NCI-H526 (cell line): ENCODE results near the gene TRIM40.
"Not testable (repeated sequence)": the region's sequence is repeated elsewhere in the genome, so short reads cannot be mapped to it uniquely, and the experiment has no call there.

ENCODE experiments used
- DNase-seq, 2 experiments: peaks; one replicate each; lab custom pipeline; 2025; lab: John Stamatoyannopoulos, UW

TRIM40 gene

DNA sequence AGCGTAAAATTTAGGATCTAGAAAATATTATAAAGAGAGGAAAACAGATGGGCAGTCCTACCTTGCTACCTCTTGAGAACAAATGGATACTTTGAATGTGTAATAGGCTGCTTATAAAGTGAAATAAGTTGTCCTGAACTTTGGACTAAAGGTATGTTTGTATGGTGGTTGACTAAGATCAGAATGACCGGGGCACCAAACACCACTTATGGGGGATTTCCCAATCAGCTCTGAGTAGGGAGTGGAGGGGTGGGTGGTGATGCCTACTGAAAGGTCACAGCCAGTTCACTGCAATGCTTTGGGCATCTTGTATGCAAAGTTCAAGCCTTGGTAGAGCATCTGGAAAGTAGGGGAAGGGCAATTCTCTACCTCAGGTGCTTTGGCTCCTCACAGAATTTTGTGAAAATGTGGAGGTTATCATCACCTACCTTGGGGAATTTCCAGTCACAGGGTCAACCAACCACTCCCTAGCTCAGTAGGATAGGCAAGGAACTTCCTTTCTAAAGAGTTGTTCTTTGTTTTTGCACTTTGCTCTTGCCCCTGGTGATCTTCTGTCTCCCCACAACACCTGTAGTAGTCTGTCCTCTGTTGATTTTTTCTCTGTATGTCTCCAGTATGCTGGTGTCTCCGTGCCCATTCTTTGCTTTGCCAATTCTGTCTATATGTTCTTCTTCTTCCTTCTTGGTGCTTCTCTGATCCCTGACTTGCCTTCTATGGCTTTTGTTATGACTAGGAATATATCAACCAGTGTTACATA is 22.8 kb upstream of the TRIM40 start, which contains the start of gene TRIM31:
Gene TRIM31, minus strand, starts transcription at position 88 of the 757 bp plus-strand sequence. CDS start 285 bp downstream, outside the sequence.
- DNase-seq: no peak

DNA sequence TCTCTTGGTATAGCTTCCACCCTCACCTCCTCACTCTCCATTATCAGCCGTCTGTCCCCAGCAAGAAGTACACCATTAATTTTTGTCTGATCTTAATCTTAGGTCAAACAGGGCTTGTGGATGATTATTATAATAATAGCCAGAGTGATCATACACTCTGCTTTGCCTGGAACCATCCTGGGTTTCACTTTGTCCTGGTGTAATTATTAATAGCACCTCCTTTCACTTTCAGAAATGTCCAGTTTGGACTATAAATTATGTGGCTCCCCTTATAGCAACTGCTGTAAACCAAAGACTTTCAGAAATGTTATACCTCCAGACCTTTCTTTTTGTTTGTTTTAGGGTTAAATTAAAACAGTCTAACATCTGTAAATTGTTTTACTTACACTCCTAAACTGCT is 22.1 kb upstream of the TRIM40 start:
- DNase-seq: no peak

DNA sequence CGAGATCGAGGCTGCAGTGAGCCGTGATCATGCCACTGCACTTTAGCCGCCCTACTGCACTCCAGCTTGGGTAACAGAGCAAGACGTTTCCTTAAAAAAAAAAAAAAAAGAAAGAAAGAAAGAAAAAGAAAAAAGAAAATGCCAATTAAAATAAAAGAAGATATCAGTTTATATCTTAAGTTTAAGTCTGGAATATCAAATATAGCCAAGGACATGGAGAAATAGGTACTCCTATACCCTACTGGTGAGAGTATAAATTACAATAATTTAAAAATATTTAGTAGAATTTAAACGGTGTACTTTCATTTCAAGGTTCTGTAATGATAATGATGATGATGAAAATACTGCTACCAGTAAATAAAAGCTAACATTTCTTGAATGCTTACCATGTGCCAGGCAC is 19.2 kb upstream of the TRIM40 start:
- no peak for DNase-seq

DNA sequence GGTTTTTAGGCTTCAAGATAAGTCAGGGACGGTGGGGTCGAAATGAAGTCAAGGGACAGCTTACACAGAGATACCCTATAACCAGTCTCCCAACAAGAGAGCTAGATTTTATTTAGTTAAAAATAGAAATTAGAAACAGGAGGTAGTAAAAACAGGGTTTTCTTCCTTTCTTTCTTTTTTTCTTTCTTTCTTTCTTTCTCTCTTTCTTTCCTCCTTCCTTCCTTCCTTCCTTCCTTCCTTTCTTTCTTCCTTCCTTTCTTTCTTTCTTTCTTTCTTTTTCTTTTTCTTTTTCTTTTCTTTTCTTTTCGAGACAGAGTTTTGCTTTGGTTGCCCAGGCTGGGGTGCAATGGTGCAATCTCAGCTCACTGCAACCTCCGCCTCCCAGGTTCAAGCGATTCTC is 17.2 kb upstream of the TRIM40 start:
- not testable (repeated sequence) for DNase-seq

DNA sequence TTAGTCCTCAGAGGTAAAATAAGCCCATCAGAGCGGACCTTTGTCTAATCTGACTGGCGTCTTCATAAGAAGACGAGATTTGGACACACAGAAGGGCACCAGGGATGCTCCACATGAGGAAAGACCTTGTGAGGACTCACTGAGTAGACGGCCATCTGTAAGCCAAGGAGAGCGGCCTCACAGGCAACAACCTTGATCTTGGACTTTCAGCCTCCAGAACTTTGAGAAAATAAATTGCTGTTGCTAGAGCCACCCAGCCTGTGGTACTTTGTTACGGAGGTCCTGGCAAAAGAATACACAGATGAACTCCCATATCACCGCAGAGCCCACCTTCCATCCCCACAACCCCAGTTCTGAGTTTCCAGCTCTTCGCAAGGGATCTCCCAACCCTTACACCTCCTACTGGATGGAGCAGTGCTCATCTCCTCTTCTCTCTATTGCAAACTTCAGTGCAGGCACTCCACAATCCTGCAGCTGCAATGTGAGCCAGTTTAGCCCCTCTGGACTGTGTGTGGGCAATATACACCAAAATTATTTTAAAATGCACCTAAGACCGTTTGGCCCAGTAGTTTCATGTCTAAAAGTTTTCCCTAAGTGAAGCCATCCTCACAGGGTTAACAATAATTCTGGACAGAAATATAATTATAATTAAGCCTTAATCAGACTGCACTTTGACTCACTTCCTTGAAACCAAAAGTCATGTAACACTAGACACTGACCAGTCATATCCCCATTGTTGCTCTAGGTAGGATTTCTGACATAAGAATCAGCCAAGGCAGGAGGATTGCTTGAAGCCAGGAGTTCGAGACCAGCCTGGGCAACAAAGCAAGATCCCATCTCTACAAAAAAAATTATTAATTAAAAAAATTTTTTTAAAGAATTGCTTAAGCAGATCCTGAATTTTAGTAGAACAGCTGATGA is 14.2 kb upstream of the TRIM40 start:
- DNase-seq: no peak

DNA sequence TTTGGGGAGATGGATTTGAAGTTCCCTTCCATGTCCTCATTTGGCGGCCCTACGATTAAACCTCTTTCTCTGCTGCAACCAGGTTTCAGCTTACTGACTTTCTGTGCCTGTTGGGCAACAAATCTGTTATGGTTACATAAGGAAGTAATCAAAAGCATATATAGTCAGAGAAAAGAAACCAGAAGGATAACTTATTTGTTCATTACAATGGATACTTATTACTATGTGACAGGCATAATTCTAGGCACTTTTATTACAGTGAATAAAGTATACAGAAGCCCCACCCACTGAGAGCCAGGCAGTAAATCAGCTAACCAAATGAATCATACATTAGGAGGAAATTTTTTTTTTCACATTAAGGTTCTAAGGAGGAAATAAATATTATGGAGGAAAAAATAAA is 13.4 kb upstream of the TRIM40 start:
- no peak for DNase-seq

DNA sequence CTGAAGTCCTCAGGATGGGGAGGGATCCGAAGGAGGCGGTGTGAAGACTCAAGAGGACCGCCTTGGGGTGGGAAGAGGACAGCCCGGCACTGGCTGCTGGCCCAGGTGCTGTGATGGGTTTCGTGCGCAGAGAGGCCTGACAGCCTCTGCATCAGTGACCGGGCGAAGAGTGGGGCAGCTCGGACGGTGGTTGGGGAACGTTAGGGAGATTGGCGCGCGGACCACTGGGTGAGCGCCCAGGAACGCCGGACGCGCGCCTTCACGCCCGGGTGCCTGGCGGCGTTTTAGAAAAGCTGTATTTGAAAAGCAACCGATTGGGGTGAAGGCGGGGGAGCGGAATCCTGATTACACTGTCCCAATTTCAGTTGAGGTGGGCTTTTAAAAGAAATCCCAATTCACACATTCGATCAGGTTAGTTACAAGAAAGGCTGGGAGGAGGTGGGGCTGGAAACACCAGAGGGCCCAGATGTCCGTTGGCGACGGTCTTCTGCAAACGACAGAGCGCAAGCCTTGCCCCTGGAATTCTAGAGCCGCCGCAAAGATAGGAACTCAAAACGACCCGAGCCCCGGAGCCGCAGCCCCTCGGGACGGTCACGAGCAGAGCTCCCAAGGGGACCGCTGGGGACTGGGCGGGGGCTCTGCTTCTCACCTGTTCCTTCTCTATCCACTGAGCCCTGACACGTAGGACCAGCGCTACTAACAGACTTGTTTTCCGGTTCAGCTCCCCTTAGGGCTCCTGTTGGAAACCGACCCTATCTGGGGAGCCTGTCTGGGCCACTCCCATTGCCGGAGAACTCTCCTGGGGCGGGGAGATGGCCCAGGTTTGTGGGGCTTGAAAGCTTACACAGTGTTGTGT is 8.5 kb upstream of the TRIM40 start:
- no peak for DNase-seq

DNA sequence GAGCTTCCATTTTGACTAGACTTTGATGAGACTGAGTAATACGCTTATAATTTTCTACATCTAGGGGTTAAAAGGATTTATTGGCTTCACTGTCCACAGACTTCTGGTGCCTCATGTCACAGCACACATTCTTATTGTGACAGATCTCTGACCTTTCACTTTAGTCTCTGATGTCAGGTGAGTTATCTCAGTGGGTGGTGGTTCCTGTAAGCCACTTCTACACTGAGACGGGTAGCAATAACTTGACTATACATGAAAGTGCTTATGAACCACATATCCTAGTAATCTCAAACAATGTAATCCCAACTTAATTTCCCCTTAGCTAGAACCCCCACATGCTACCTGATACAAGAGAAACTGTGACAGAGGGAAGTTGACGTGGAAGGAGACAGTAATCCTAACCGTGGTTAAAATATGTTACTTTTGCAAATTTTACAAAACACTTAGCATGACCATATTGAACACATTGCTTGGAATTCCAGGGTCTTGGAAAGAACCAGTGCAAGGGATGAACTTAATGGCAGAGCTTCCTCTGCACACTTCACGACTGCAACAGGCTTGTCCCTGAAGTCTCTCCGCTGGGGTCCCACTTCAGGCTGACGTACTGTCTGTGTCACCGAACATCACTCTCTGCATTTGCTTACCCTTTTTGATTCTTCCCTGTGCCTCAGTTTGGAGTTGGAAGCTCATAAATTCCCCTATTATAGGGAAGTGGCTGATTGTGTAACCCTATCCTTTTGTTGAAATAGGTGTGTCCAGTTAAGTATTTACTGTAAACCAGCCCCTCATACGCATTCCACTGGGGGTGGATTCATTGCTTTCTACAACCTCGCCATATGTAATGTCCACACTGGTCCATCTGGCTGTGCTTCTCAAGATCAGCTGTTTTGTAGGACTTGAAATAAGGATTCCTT is 6.4 kb upstream of the TRIM40 start:
- DNase-seq: no peak

DNA sequence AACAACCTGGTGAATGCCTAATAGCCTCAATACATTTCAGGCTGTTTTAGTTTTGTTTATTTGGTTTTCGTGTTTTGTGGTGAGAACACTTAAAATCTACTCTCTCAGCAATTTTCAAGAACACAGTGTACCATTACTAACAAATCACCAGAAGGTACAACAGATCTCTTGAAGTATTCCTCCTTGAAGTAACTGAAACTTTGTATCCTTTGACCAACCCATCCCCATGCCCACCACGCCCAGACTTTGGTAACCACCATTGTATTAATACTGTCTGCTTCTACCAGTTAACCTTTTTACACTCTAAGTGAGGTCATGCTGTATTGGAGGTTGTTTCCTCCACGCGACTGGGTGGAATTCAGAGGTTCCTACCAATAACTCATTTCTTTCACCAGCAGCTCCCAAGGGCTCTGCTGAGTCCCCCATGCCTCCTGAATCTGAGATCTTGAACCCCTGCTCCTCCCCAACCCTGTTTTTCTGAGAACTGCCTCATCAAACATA is 5.7 kb upstream of the TRIM40 start:
- no peak for DNase-seq

DNA sequence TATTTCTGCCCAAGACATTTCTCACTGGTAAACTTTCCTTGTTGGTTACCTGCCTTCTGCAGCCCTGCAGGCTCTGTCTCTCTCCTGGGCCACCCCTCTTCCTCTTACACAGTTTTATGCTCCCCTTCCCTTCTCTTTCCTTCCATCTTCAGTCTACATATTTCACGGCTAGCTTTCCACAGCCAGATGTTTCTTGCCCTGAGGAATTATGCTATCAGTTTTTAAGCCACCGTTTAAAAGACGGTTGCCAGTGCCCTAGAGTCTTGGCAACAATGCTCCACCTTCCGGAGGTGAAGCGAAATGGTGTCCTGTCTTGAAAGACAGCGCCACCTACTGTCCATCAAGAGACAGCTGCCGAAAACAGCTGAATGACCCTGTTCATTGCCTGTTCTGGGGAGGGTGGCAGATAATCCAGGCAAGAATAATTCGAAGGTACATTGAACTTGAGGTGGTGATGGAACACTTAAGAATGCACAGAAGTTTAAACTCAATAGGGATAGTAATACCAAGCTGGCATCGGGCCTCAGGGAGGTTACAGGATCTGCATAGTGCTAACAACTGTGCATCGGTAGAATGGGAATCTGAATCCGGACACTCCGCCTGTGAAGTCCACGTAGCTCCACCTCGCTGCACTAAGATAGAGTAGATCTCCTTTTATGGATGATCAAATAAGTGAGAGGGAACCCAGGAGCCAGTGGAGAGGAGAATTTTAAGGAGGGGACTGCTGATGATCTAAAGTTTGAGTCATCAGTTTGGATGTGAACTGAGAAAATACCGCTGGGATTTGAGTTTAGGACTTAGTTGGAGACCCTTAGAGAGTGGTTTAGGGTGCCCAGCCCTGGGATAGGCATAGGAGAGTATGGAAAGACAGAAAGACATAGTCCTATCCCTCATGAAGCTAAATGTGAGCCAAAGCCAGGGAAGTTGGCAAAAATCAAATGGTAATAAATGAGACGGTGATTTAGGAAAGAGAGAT is 4.8 kb upstream of the TRIM40 start:
- peak; percentile 67 to 83 for DNase-seq

DNA sequence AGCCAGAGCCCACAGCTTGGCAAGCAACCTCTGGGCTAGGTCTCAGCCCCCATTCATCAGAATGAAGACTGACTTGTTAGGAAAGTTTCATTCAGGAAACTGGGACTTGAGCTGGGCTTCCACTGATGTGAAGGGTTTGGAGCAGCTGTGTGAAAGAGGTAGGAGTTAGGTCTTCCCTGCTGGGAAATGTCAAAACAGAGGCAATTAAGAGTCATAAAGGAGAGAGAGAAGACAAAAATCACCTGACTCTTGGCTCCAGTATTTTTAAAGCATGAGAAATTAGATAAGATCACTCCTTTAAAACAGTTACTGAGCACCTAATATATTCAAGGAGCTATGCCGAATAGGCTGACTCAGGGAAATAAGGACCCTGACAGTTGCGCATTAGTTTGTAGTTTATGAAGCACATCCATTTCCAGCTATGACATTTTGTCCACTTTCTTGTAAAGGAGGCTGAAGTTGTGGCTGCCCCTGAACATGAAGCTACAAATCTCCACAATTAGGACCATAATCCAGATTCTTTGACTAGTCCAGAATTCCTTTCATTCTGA is 3.9 kb upstream of the TRIM40 start:
- DNase-seq: no peak

DNA sequence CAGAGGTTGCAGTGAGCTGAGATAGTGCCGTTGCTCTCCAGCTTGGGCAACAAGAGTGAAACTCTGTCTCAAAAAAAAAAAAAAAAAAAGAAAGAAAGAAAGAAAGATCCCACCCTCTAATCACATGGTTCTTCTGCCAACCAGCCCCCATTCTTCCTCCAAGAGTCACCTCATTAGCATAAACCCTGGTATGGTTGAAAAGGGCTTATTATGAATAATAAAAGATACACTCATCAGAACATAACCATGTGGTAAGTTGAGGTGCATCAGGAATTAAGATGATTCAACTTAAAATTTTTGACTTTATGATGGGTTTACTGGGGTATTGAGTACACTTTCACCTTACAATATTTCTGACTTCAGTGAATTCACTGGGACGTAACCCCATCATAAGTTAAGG is 793 bp upstream of the TRIM40 start:
- no peak for DNase-seq

DNA sequence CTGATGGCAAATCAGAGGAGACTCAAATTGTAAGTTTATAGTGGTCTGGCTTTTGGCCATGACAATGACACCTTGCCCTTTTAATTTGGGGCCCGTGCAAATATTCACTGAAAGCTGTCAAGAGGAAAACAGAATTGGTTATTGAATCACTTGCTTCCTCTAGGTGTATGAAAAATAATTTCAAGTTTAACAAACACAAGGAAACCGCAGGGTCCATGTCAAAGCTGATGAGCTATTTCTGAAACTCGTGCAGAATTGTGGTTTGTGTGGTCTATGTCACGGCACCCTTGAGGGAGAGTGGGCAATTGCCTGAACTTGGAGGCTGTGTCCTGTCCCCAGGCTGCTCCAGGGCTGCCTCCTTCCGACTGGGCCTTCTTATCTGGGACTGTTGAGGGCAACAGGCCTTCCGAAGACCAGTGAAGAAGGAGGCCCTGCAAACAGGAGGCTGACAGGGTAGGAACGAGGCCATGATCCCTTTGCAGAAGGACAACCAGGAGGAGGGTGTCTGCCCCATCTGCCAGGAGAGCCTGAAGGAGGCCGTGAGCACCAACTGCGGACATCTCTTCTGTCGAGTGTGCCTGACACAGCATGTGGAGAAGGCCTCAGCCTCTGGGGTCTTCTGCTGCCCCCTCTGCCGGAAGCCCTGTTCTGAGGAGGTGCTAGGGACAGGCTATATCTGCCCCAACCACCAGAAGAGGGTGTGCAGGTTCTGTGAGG is 788 bp downstream of the TRIM40 start:
- DNase-seq: no peak

DNA sequence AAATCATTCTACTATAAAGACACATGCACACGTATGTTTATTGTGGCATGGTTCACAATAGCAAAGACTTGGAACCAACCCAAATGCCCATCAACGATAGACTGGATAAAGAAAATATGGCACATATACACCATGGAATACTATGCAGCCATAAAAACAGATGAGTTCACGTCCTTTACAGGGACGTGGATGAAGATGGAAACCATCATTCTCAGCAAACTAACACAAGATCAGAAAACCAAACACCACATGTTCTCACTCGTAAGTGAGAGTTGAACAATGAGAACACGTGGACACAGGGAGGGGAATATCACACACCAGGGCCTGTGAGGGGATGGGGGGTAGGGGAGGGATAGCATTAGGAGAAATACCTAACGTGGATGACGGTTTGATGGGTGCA is 4.3 kb downstream of the TRIM40 start:
- not testable (repeated sequence) for DNase-seq

DNA sequence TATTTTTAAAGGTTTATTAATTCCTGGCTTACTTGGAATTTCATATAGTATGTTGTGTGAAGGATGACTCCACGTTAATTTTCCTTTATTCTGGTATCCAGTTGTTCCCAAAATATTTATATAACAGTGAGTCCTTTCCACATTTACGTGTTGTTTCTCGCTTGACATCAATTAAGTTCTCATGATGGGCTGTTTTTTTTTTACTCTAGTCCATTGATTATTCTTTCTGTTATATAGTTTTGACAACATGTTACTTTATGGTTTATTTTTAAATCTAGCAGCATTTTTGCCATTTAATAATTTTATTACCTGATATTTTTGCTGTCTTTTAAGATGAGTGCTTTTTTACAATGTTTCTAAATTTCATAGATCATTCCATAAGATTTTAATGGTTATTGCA is 6.7 kb downstream of the TRIM40 start:
- DNase-seq: no peak

DNA sequence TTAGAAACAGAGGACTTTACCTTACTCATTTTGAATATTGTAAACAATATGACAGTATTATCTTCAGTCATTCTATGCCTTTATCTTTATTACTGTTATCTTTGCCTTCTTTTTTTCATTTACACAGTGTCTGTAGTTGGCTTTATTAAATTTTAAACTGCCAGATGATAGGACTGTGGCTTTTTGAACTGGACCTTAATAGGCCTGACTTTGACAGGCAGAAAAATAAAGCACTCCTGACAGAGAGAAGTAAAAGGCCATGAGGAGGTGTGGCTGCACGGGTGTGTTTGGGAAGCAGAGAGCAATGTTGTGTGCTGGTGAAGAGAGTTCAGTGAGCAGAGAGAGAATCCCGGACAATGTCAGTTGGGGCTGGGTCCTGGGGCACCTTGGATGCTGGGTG is 7.8 kb downstream of the TRIM40 start:
- no peak for DNase-seq

DNA sequence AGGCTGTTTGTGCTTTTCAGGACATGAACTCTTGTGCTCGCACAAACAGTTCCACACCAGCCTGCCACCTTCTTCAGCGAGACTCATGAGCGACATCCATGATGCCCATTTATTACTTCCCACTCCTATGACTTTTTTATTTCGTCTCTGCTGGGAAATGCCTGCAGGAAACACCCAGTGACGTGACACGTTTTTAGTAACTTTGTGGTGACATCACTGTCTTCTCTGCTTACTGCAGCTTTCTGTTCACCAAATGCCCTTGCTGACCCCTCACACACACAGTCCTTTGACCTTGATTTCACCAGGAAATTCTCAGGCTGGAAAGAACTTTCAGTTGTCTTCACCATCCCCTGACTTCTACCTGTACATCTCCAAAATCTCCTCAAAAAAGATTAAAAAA is 8.9 kb downstream of the TRIM40 start:
- DNase-seq: no peak

DNA sequence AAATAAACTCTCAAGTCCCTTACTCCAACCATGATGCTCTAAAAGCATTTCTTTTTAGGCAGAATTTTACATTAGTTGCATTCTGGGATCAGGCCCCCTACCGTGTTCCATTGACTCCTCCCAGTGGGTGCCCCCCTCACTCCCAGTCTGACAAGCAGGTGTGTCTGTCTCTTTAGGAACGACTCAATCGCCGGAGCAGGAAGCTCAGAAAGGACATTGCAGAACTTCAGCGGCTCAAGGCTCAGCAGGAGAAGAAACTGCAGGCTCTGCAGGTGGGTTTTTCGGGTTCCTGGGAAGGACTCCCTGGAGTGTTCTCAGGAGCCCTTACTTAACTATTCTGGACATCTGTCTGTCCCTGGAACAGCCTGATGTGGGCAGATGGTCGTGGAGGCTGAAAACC is 9.9 kb downstream of the TRIM40 start:
- no peak for DNase-seq

DNA sequence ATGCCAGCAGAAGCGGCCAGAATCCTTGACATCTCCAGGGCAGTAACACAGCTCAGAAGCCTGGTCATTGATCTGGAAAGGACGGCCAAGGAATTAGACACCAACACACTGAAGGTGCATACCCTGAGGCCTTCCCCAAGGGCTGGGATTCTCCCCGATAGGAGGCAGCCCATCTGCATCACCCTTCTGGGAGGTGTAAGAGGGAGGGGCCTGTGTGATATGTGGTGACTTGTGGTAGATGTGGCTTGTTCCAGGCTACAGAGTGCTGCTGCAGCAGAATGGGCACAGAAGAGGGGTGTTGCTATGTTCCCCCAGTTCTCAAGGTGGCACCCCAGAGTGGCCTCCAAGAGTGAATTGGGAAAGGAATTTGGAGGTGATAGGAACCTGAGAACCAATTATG is 11.2 kb downstream of the TRIM40 start:
- no peak for DNase-seq
